HG02763 (cell line): ENCODE data around the gene ELFN2.

Experiments used
- ATAC-seq: cut with Tn5 transposase; IDR thresholded peaks from one replicate; pipeline ENCODE4 v1.9.1; 2021; ENCODE audit warnings: mild to moderate bottlenecking, moderate library complexity; ENCODE audit not compliant: unreplicated experiment

ELFN2 gene

GRCh38 chr22:37427711-37428635 lies 694 bp upstream of the ELFN2 start:
- ATAC-seq, result no peak

DNA sequence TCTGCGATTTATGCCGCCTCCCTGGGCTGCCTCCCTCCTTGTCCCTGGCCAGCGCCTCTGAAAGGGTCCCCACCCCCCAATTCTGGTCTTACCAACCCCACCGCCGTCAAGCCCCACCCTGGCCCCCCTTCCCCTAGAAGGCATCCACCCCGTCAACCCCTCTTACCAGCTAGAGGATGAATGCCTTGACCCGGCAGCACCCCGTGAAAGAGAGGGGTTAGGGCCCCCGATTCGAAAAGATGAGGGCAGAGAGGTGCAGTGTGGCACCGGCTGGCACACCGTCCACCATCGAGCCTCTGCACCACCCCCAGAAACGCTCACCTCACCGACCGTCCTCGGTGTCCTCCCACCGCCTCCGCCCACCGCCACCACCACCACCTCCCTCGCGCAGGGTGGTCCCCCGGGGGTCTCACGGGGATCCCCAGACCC lies 559 bp downstream of the ELFN2 start:
- ATAC-seq, result no peak

- ATAC-seq, result no peak
Observed at GRCh38 chr22:37425800-37426705, 1.2 kb downstream of the ELFN2 start.

- ATAC-seq, result no peak
Observed at GRCh38 chr22:37425369-37425768, 1.9 kb downstream of the ELFN2 start.

DNA sequence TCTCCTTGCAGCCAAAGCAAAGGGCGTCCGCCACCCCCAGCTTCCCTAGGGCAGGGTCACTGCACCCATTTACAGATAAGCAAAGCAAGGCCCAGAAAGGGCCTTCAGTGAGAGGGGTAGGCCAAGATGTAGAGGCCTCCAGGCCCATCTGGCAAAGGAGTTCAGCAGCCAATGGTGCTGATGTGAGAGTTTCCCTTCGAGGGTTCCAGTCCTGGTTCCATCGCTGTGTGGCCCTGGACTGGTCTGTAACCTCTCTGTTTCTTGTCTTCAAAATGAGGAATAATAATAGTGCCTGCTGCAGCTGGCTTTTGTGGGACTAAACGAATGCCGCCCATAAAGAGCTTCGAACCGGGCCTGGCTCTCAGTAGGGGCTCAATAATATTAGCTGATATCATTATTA lies 4.0 kb downstream of the ELFN2 start:
- ATAC-seq, result no peak

- ATAC-seq, result no peak
Observed at GRCh38 chr22:37421468-37421877, 5.8 kb downstream of the ELFN2 start.

GRCh38 chr22:37420686-37421467 lies 6.4 kb downstream of the ELFN2 start:
- ATAC-seq, result no peak

DNA sequence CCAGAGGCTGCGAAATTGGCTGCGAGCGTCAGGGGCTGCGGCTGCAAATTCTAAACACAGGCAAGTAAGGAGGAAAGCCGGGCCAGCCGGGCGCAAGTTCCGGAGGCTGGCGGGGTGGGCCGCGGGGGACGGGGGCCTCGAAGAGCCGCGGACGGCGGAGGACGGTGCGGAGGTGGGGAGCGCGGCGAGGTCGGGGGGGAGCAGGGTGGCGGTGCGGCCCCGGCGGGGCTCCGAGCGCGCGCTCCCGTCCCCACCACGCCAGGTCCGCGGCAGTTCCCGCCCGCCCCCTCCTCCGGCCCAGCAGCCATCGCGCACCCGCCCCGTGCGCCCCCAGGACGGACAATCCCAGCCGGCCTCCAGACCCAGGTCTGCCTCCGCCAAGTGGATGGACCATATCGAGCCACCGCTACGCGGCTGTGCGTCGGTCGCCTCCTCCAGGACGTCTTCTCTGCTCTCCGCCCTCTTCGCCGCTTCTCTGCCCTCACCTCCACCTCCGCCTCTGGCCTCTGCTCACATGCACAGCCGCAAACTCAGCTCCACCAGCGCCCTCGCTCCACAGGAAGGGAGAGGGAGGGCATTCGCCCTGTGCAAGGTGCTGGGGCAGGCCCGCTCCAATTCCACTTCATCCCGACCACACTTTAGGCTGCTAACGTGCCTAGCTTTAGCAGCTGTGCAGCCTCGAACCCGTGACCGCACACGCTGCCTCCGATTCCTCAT lies 7.2 kb downstream of the ELFN2 start:
- no peak for ATAC-seq

DNA sequence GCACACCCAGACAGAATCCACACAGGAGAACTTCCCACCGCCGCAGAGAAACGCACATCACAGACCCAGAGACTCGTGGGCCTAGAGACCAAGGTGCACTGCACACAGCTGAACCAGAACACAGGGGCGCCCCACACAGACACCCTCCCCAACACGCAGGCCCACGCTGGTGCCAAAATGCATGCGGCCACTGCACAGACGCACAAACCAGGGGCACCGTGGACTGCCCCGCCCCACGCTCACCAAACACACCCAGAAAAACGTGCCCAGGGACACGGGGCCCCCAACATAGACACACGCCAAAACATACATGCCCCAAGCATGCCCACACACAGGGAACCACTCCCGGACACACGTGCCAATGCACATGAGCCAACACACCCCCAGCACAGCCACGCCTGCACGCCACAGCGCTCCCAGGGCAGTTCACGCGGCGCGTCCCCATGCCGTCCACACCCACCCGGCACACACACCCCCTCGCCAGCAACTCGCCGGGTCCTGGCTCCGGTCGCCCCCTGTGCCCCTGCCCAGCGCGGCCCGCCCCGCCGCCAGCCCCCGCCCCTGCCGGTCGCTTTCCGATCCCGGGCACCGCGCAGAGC lies 7.8 kb downstream of the ELFN2 start:
- no peak for ATAC-seq

- ATAC-seq, result no peak
Observed at GRCh38 chr22:37418627-37419369, 8.5 kb downstream of the ELFN2 start.

DNA sequence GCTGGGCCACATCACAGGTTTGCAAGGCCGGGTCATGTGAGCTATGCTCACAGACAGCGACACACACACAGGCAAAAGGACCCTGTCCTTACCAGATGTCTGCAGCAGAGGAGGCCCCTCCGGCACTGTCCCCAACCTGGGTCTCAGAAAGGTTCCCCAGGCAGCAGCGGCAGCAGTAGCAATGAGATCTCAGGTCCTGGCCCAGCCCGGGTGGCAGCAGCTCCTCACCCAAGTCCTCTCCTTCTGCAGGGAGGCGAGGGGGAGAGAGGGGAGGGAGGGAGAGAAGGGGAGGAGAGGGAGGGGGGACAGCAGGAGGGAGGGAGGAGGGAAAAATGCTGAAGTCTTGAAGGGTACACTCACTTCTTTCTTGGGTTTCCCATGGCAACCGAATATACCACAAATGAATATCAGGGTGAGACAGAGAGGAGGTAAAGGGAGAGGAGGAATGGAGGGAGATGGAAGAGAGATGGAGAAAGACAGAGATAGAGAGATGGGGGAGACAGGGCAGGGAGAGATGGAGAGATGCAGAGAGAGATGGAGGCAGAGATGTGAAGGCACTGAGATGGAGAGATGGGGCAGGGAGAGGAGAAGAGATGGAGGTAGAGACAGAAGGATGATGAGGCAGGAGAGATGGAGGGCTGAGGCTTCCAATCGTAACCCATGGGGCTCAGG lies 9.5 kb downstream of the ELFN2 start:
- ATAC-seq, result no peak

DNA sequence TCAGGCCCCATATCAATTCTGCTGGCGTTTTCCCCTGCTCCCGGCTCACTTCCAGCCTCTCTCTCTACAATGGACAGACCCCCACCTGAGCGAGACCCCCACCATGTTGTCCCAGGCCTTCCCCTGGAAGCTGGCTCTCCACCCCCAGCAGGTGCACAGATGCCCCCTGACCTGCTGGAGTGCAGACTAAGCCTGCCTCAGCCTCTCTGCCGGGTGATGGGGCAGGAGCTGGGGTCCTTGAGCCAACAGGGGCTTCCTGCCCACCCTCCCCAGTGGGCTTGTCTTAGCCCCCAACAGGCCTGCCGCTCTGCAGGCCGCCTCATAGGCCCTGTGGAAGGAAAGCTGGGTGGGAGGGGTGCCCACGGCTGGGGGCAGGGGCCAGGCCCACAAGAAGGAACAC lies 10.0 kb downstream of the ELFN2 start:
- ATAC-seq, result no peak

DNA sequence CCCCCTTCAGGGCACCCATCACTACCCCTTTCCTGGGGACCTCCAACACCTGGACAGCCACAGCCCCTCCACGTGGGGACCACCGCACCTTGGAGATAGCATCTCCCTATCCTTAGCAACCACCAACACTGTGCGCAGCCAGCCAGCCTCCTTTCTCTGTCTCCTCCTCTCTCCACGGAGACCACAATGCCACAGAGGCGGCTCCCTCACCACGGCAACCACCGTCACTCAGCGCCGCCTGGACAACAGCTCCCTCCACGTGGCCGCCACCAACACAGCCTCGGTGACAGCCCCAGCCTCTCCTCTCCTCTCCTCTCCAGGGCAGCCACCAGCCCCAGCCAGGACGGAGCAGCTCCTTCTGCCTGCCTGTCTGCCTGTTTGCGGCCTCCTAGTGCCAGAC lies 10.5 kb downstream of the ELFN2 start:
- no peak for ATAC-seq

DNA sequence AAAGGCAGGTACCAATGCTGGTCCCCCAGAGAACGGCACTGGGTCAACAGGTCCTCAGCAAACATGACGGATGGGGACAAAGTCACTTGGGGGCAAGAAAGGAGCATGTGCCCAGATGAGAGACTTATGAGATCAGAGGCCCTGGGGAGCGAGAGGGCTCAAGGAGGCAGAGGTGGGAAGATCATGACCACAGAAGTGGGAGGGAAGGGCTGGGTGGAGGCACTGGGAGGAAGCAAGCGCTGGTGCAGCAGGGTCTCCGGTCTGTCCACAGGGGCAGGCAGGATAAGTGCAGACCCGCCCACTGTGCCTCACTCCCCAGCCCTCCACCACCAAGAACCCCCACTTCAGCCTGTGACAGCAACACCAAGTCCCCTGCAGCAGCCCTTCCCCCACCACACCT lies 10.9 kb downstream of the ELFN2 start:
- no peak for ATAC-seq

GRCh38 chr22:37415210-37415609 lies 12.1 kb downstream of the ELFN2 start:
- no peak for ATAC-seq

DNA sequence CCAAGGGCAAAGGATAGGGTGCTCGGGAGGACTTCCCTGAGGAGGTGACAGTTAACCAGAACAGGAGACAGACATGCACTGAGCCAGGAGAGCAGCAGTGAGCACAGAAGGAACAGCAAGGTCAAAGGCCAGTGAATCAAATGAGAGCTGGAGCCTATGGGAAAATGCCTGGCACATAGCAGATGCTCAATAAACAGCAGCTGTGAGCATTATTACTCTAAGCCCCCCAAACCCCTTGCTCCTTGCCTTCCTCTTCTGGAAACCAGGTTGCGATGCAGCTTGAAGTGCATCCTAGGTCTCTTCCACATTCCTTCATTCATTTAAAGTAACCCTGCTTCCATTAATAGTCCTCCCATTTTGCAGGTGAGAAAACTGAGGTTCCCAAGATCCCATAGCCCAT lies 13.0 kb downstream of the ELFN2 start:
- no peak for ATAC-seq

DNA sequence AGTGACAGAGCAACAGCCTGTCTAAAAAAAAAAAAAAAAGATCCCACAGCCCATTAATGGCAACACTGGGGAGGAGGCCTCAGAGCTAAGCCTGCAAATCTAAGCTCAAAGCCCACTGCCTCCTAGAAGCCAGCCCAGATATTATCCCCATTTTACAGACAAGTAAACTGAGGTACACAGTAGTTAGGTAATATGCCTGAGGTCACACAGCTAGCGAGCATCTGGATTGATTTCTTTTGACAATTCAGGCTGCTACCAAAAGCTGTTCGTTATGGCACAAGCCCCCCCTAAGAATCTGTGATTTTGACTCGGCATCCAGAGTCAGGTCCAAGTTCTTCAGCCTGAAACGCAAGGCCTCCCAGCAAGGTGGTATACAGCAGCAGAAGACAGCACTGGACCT lies 13.7 kb downstream of the ELFN2 start:
- no peak for ATAC-seq

DNA sequence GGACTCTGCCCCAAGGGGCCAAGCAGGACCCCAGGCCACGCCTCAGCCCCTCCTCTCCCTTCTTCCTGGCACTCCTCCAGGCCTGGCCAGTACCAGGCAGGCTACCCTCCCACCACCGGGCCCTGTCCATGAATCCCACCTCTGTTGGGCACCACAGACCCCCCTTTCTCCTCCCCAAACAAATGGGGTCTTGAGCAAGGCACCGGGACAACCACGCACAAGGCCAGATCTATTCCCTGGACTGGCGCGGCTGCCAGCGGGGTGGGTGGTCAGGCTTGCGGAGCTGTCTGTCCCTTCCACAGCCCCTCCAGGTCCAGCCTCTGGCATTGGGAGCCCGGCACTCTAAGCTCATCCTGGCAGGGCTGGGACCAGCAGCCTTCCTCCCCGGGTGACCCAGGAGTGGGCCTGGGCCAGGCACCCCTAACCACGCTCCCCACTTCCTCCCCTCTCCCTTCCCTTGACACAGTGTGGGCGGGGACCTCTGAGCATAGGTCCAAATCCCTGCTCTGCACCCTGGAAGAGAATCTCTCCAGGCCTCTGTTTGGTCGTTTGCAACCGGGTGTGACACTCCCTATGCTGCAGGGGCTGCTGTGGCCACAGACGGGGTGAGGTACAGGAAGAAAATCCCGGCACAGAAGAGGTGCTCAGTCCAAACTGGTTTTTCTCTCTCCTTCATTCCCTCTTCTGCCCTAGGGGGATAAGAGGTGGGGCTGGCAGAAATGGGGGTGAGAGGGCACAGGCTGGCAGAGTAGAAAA lies 14.6 kb downstream of the ELFN2 start:
- no peak for ATAC-seq
